HepG2 (cell line): ENCODE results near the gene GJA3. TPM values are rescaled to one million over a fixed set of nuclear protein-coding genes. Genes with fewer than 3 reads are reported as not detected.

Experiments
- ATAC-seq: fragments of 200-7000 bp; cut with Tn5 transposase; 3 replicates; pipeline ENCODE4 v1.9.1; 2020; ENCODE audit warnings: mild to moderate bottlenecking, moderate library complexity
- BruUV-seq: library from RNA; stranded (reverse); fragments of 400-500 nt; replicated peaks from 2 replicates; lab custom pipeline; 2021; lab: Mats Ljungman, UMichigan
- CTCF ChIA-PET: fragments of 300-600 bp; formaldehyde crosslinking; extraction: SDS; loops from one replicate; lab custom pipeline; 2021; ENCODE audit warnings: low total read pairs, inconsistent platforms, low intra/inter-chr PET ratio; lab: Yijun Ruan, JAX
- POLR2A ChIA-PET: fragments of 350-600 bp; sonication (Branson Sonifier 250); formaldehyde crosslinking; loops from one replicate; lab custom pipeline; 2020; ENCODE audit warnings: antibody characterized with exemption, inconsistent platforms; lab: Yijun Ruan, JAX
- DNase-seq: peaks from one replicate; pipeline ENCODE4 v3.0.0-alpha.2; 2015; ENCODE audit warnings: low spot score
- FAIRE-seq: peaks from 3 replicates; lab custom pipeline; 2011; peaks lifted over from hg19 to GRCh38; lab: Jason Lieb, UNC
- H2AFZ ChIP-seq: one replicate; pipeline ENCODE4 v1.6.1; 2011; ENCODE audit warnings: low read length, inconsistent platforms
- H3K27ac ChIP-seq: fragments of 300-600 bp; 3 replicates; pipeline ENCODE4 v1.8.0; 2011; ENCODE audit warnings: mixed run types, mild to moderate bottlenecking, mixed read lengths, low read length, inconsistent platforms; ENCODE audit not compliant: insufficient read depth; ENCODE audit errors: extremely low read length
- H3K27me3 ChIP-seq, 2 experiments: fragments of 200-600 bp in 1 of 2; 2 replicates in 1 of 2; 3 replicates in 1 of 2; pipeline versions ENCODE4 v1.6.0 to v1.8.0; 2011; ENCODE audit warnings: low read length in 2 of 2, mild to moderate bottlenecking in 2 of 2, moderate library complexity in 2 of 2, inconsistent platforms in 1 of 2; ENCODE audit not compliant: insufficient read depth in 2 of 2, control insufficient read depth in 1 of 2
- H3K36me3 ChIP-seq, 2 experiments: fragments of 200-600 bp in 1 of 2; replicated peaks in 1 of 2; 2 replicates in 1 of 2; 3 replicates in 1 of 2; pipeline versions ENCODE4 v1.5.1 to v1.8.0; 2011; ENCODE audit warnings: low read length in 2 of 2, inconsistent platforms in 1 of 2; ENCODE audit not compliant: insufficient read depth in 2 of 2, control insufficient read depth in 1 of 2
- H3K4me1 ChIP-seq: 2 replicates; pipeline ENCODE4 v1.5.1; 2012; ENCODE audit warnings: low read length, inconsistent platforms; ENCODE audit not compliant: insufficient read depth
- H3K4me2 ChIP-seq: 2 replicates; pipeline ENCODE4 v1.6.0; 2011; ENCODE audit warnings: low read depth, low read length, inconsistent platforms
- H3K4me3 ChIP-seq, 3 experiments: fragments of 200-600 bp in 1 of 3; sonication (generic), shearing (Covaris generic) in 1 of 3; replicated peaks in 1 of 3; 2 replicates each; pipeline ENCODE4 v1.5.1; 2011 to 2016; ENCODE audit warnings: low read length in 3 of 3, inconsistent platforms in 2 of 3, low read depth in 2 of 3, mild to moderate bottlenecking in 2 of 3, control low read depth in 1 of 3, mixed read lengths in 1 of 3; ENCODE audit not compliant: insufficient read depth in 1 of 3
- H3K79me2 ChIP-seq: one replicate; pipeline ENCODE4 v1.6.1; 2011; ENCODE audit warnings: low read length, inconsistent platforms; ENCODE audit not compliant: insufficient read depth
- H3K9ac ChIP-seq: 2 replicates; pipeline ENCODE4 v1.6.0; 2011; ENCODE audit warnings: mild to moderate bottlenecking, low read depth, low read length, inconsistent platforms; ENCODE audit not compliant: insufficient read depth
- H3K9me3 ChIP-seq: 2 replicates; pipeline ENCODE4 v1.5.1; 2012; ENCODE audit warnings: mild to moderate bottlenecking, low read length
- H4K20me1 ChIP-seq: 2 replicates; pipeline ENCODE4 v1.6.0; 2011; ENCODE audit warnings: inconsistent platforms, mild to moderate bottlenecking, low read length, moderate library complexity; ENCODE audit not compliant: insufficient read depth
- GRHL1 ChIP-seq: sonication (generic); formaldehyde crosslinking; conservative IDR thresholded peaks from 2 replicates; pipeline ENCODE4 v1.8.0; 2022; ENCODE audit warnings: missing genetic modification reagents
- JDP2 ChIP-seq: sonication (generic); formaldehyde crosslinking; IDR thresholded peaks from 2 replicates; pipeline ENCODE4 v1.8.1; 2022; ENCODE audit warnings: missing genetic modification reagents, borderline replicate concordance
- MTF2 ChIP-seq: sonication (generic); formaldehyde crosslinking; IDR thresholded peaks from 2 replicates; pipeline ENCODE4 v1.5.0; 2020; ENCODE audit warnings: missing genetic modification reagents, borderline replicate concordance
- PPARG ChIP-seq: conservative IDR thresholded peaks from 2 replicates; pipeline ENCODE4 v1.6.1; 2016; ENCODE audit warnings: missing biosample characterization, missing genetic modification reagents
- SNAPC5 ChIP-seq: sonication (generic); formaldehyde crosslinking; IDR thresholded peaks from 2 replicates; pipeline ENCODE4 v1.8.1; 2023; ENCODE audit warnings: mild to moderate bottlenecking, missing genetic modification reagents, borderline replicate concordance
- ZNF335 ChIP-seq: sonication (generic); formaldehyde crosslinking; IDR thresholded peaks from 2 replicates; pipeline ENCODE4 v1.4.0; 2020; ENCODE audit warnings: missing genetic modification reagents
- ZNF687 ChIP-seq: sonication (generic); formaldehyde crosslinking; IDR thresholded peaks from 2 replicates; pipeline ENCODE4 v1.5.1; 2020; ENCODE audit warnings: mild to moderate bottlenecking, missing genetic modification reagents, moderate library complexity
- WGBS: methylation state at CpG from one replicate; pipeline ENCODE4 v1.1.6; 2017; ENCODE audit warnings: low lambda C conversion rate; 5-methylcytosine and 5-hydroxymethylcytosine counted together
- in situ Hi-C: cut with HindIII; loops from 2 replicates; pipeline ENCODE4 v1.10.0; 2017; ENCODE audit warnings: low pct_unique_long_range_greater_than_20kb; ENCODE audit not compliant: extremely low pct_ligation_motif_present
- intact Hi-C: fragments of 100-400 bp; cut with micrococcal nuclease; formaldehyde crosslinking; loops from one replicate; pipeline ENCODE4 v1.10.0; 2022; ENCODE audit not compliant: unreplicated experiment
- polyA plus RNA-seq, 8 experiments: library from polyadenylated mRNA; depleted of rRNA in 3 of 8; stranded (reverse) in 7 of 8; unstranded in 1 of 8; fragments of >200 nt; fragmentation: Illumina TruSeq in 4 of 8; extraction: Trizol in 4 of 8; gene quantifications; 2 replicates each; pipeline versions ENCODE4 v1.2.1 to v1.2.3, GENCODE V29; 2011 to 2016; ENCODE audit warnings: low read depth in 4 of 8, missing spikeins in 1 of 8, mixed read lengths in 1 of 8; ENCODE audit not compliant: insufficient read depth in 1 of 8
- total RNA-seq, 5 experiments: library from RNA; depleted of rRNA; stranded (reverse); fragments of >200 nt; fragmentation: Illumina TruSeq; extraction: Trizol; gene quantifications; 2 replicates each; pipeline ENCODE4 v1.2.3, GENCODE V29; 2016; ENCODE audit warnings: low read depth in 1 of 5

The GJA3 gene
- total and polyA plus RNA-seq, 2 of the 13 experiments (the other 11 are each of a cell fraction or from before 2014, with no cell fraction given): 0.04 TPM

- TF ChIP-seq GRHL1 (CRISPR knock-in tag) (no peak), ZNF335 (CRISPR knock-in tag) (no peak), SNAPC5 (CRISPR knock-in tag) (no peak), ZNF687 (CRISPR knock-in tag) (peak; percentile 21; the same call in 1 of the 2 replicates)
Measured at GRCh38 chr13:20114066-20114610, 46.7 kb downstream of the GJA3 start (continued).

GRCh38 chr13:20109037-20109436 lies 51.8 kb downstream of the GJA3 start:
- POLR2A ChIA-PET: no interaction called here
- 32% methylated on average over 2 of the region's 2 CpGs for WGBS

More at GRCh38 chr13:20109037-20109436, 51.8 kb downstream of the GJA3 start:
- in situ Hi-C loops: no loop called here
- Histone ChIP-seq H3K79me2 (no peaks in the 10 kb centered on the region), H3K4me2 (peak overlapping the region; percentile 23; the same call in 1 of the 2 replicates), H3K9ac (no peak overlapping the region), H3K27ac (no peak overlapping the region), H3K4me3 (no peak overlapping the region), H4K20me1 (no peaks in the 10 kb centered on the region), H3K9me3 (no peaks in the 10 kb centered on the region), H3K27me3 (peaks cover 0 to 3% of the 10 kb centered on the region in 2 experiments; a peak in 1 of 5 replicates), H3K36me3 (no peaks in the 10 kb centered on the region), H2AFZ (no peak overlapping the region), H3K4me1 (peaks cover 30% of the 10 kb centered on the region)
- no TSS peak for BruUV-seq
- TF ChIP-seq PPARG (peak; percentile 34; the same call in 1 of the 2 replicates), JDP2 (no peak), MTF2 (CRISPR knock-in tag) (no peak)
- DNase-seq: no peak
- no peak for ATAC-seq
- intact Hi-C loops: no loop called here
- CTCF ChIA-PET: no interaction called here
- FAIRE-seq: no peak
